ENCODE results near the gene SYNRG.

SYNRG gene

GRCh38 chr17:37576281-37576680, 32.9 kb downstream of the SYNRG start:
- Histone ChIP-seq H2AFZ (ENCODE audit: low read depth, low read length) (no peak overlapping the region), H3K9me3 (ENCODE audit: low read length) (peaks cover 2% of the 10 kb centered on the region), H3K4me1 (ENCODE audit: insufficient read depth, low read length) (no peaks in the 10 kb centered on the region), H3K27me3 (ENCODE audit: insufficient read depth, low read length) (no peaks in the 10 kb centered on the region), H3K4me3 (ENCODE audit: low read length) (no peak overlapping the region), H3K36me3 (ENCODE audit: insufficient read depth, low read length) (peaks cover 65% of the 10 kb centered on the region)

DNA sequence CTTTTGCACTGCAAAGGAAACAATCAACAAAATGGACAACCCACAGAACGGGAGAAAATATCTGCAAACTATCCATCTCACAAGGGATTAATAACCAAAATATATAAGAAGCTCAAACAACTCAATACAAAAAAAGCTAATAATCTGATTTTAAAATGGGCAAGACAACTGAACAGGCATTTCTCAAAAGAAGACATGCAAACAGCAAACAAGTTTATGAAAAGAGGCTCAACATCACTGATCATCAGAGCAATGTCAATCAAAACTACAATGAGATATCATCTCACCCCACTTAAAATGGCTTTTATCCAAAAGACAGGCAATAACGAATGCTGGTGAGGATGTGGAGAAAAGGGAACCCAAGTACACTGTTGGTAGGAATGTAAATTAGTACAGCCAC, 34.8 kb downstream of the SYNRG start:
- no peak overlapping the region for H3K4me3 ChIP-seq (ENCODE audit: low read length)
- H3K36me3 ChIP-seq (ENCODE audit: insufficient read depth, low read length) = peaks cover 75% of the 10 kb centered on the region
- no peaks in the 10 kb centered on the region for H3K27me3 ChIP-seq (ENCODE audit: insufficient read depth, low read length)
- H2AFZ ChIP-seq (ENCODE audit: low read depth, low read length) = no peak overlapping the region
- peaks cover 2% of the 10 kb centered on the region for H3K9me3 ChIP-seq (ENCODE audit: low read length)
- no peaks in the 10 kb centered on the region for H3K4me1 ChIP-seq (ENCODE audit: insufficient read depth, low read length)

GRCh38 chr17:37571674-37572073, 37.5 kb downstream of the SYNRG start:
- H3K36me3 ChIP-seq (ENCODE audit: insufficient read depth, low read length) = peaks cover 82% of the 10 kb centered on the region

GRCh38 chr17:37570527-37571093, 38.6 kb downstream of the SYNRG start:
- Histone ChIP-seq H3K9me3 (ENCODE audit: low read length) (peaks cover 6% of the 10 kb centered on the region), H3K4me3 (ENCODE audit: low read length) (no peak overlapping the region), H3K27me3 (ENCODE audit: insufficient read depth, low read length) (no peaks in the 10 kb centered on the region), H3K4me1 (ENCODE audit: insufficient read depth, low read length) (no peaks in the 10 kb centered on the region), H2AFZ (ENCODE audit: low read depth, low read length) (no peak overlapping the region), H3K36me3 (ENCODE audit: insufficient read depth, low read length) (peaks cover 76% of the 10 kb centered on the region)

More at GRCh38 chr17:37571674-37572073, 37.5 kb downstream of the SYNRG start:
- H2AFZ ChIP-seq (ENCODE audit: low read depth, low read length) = no peak overlapping the region
- H3K9me3 ChIP-seq (ENCODE audit: low read length) = peaks cover 6% of the 10 kb centered on the region
- no peaks in the 10 kb centered on the region for H3K27me3 ChIP-seq (ENCODE audit: insufficient read depth, low read length)
- no peak overlapping the region for H3K4me3 ChIP-seq (ENCODE audit: low read length)
- H3K4me1 ChIP-seq (ENCODE audit: insufficient read depth, low read length) = no peaks in the 10 kb centered on the region

DNA sequence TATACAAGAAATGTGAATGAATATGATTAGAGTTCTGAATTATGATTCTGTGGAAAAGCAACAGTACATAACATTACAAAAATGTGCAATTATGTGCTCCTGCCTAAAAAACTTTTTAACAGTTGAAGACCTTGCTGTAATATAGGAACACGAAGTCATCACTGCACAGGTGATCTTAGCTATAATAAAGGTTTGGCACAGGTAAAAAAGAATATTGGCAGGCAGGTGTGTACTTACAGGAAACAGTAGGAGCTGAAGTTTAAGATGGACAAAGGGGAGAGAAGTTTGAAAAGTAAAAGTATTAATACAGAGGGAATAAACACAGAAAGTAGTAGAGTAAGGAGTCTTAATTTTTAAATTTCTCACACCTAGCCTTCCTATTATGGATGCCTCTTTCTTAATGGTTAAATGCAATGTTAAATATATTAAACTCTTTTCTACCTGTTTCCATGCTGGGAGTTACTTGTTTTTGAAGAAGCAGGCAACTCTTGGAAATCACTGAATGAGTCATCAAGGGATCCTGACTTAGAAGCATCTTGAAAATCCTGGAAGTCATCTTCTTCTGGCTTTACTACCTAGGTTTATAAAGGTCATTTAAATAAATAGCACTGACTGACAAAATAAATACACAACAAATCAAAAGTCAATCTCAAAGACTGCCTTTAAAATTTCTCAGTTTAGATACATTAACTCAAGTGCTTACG, 40.7 kb downstream of the SYNRG start:
- Histone ChIP-seq H3K4me3 (ENCODE audit: low read length) (no peak overlapping the region), H3K36me3 (ENCODE audit: insufficient read depth, low read length) (peaks cover 74% of the 10 kb centered on the region), H3K27me3 (ENCODE audit: insufficient read depth, low read length) (no peaks in the 10 kb centered on the region), H3K9me3 (ENCODE audit: low read length) (peaks cover 3% of the 10 kb centered on the region), H2AFZ (ENCODE audit: low read depth, low read length) (no peak overlapping the region), H3K4me1 (ENCODE audit: insufficient read depth, low read length) (no peaks in the 10 kb centered on the region)

- Histone ChIP-seq H3K4me3 (ENCODE audit: low read length) (no peak overlapping the region), H3K9me3 (ENCODE audit: low read length) (peaks cover 3% of the 10 kb centered on the region), H2AFZ (ENCODE audit: low read depth, low read length) (no peak overlapping the region), H3K4me1 (ENCODE audit: insufficient read depth, low read length) (peaks cover 3% of the 10 kb centered on the region), H3K27me3 (ENCODE audit: insufficient read depth, low read length) (no peaks in the 10 kb centered on the region), H3K36me3 (ENCODE audit: insufficient read depth, low read length) (peaks cover 68% of the 10 kb centered on the region)
Observed at GRCh38 chr17:37567538-37567937, 41.7 kb downstream of the SYNRG start.

- H3K36me3 ChIP-seq (ENCODE audit: insufficient read depth, low read length) = peaks cover 68% of the 10 kb centered on the region
- H3K4me3 ChIP-seq (ENCODE audit: low read length) = no peak overlapping the region
- no peaks in the 10 kb centered on the region for H3K27me3 ChIP-seq (ENCODE audit: insufficient read depth, low read length)
- peaks cover 7% of the 10 kb centered on the region for H3K4me1 ChIP-seq (ENCODE audit: insufficient read depth, low read length)
- peaks cover 3% of the 10 kb centered on the region for H3K9me3 ChIP-seq (ENCODE audit: low read length)
- H2AFZ ChIP-seq (ENCODE audit: low read depth, low read length) = no peak overlapping the region
Observed at GRCh38 chr17:37567137-37567536, 42.1 kb downstream of the SYNRG start.

DNA sequence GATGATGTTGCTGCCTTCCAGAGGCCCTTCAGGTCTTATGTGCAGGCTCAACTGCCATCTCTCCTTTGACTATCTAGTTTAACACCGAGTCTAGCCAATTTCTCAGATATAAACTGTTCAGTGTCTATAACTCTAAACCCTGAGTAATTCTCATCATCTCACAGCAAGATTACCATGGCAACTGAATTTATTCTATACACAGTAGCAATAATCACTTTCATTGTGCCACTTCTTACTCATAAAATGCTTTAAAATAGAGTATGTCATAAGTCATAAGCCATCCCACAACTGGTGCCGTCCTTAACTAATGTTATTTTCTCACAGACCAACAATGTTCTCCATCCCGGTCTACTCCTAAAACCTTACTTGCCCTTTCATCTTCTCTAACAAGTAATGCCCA, 45.0 kb downstream of the SYNRG start:
- peaks cover 64% of the 10 kb centered on the region for H3K36me3 ChIP-seq (ENCODE audit: insufficient read depth, low read length)
- peaks cover 10% of the 10 kb centered on the region for H3K4me1 ChIP-seq (ENCODE audit: insufficient read depth, low read length)
- no peaks in the 10 kb centered on the region for H3K27me3 ChIP-seq (ENCODE audit: insufficient read depth, low read length)
- no peak overlapping the region for H3K4me3 ChIP-seq (ENCODE audit: low read length)
- H2AFZ ChIP-seq (ENCODE audit: low read depth, low read length) = no peak overlapping the region
- peaks cover 3% of the 10 kb centered on the region for H3K9me3 ChIP-seq (ENCODE audit: low read length)

GRCh38 chr17:37562016-37562745, 47.0 kb downstream of the SYNRG start:
- no peak overlapping the region for H2AFZ ChIP-seq (ENCODE audit: low read depth, low read length)
- H3K9me3 ChIP-seq (ENCODE audit: low read length) = peaks cover 3% of the 10 kb centered on the region
- no peaks in the 10 kb centered on the region for H3K27me3 ChIP-seq (ENCODE audit: insufficient read depth, low read length)
- H3K4me1 ChIP-seq (ENCODE audit: insufficient read depth, low read length) = peaks cover 10% of the 10 kb centered on the region
- H3K36me3 ChIP-seq (ENCODE audit: insufficient read depth, low read length) = peaks cover 66% of the 10 kb centered on the region
- H3K4me3 ChIP-seq (ENCODE audit: low read length) = no peak overlapping the region

DNA sequence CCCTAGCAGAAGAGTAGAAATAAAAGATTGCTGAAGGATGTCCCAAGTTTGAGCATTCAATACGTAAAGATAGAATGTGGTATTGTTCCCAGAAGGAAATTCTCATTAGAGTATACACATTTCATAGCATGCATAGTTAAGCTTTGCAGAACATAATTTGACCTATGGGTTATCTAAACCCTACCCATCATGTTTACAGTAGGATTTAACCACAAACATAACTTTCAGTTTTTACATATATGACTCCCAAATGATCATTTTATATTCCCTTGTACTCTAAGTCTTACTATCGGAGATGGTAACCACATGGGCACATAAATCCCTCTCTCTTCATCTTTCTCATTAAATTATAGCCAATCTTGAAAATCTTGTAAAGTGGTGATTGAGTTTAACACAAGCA, 50.9 kb downstream of the SYNRG start:
- no peaks in the 10 kb centered on the region for H3K27me3 ChIP-seq (ENCODE audit: insufficient read depth, low read length)
- no peaks in the 10 kb centered on the region for H3K9me3 ChIP-seq (ENCODE audit: low read length)
- peaks cover 10% of the 10 kb centered on the region for H3K4me1 ChIP-seq (ENCODE audit: insufficient read depth, low read length)
- H3K36me3 ChIP-seq (ENCODE audit: insufficient read depth, low read length) = peaks cover 56% of the 10 kb centered on the region
- H3K4me3 ChIP-seq (ENCODE audit: low read length) = no peak overlapping the region
- no peak overlapping the region for H2AFZ ChIP-seq (ENCODE audit: low read depth, low read length)

- H3K4me3 ChIP-seq (ENCODE audit: low read length) = no peak overlapping the region
- H3K9me3 ChIP-seq (ENCODE audit: low read length) = no peaks in the 10 kb centered on the region
- peaks cover 64% of the 10 kb centered on the region for H3K36me3 ChIP-seq (ENCODE audit: insufficient read depth, low read length)
- no peaks in the 10 kb centered on the region for H3K27me3 ChIP-seq (ENCODE audit: insufficient read depth, low read length)
- peaks cover 7% of the 10 kb centered on the region for H3K4me1 ChIP-seq (ENCODE audit: insufficient read depth, low read length)
- no peak overlapping the region for H2AFZ ChIP-seq (ENCODE audit: low read depth, low read length)
Observed at GRCh38 chr17:37557482-37557881, 51.7 kb downstream of the SYNRG start.

GRCh38 chr17:37555386-37555785, 53.8 kb downstream of the SYNRG start:
- Histone ChIP-seq H2AFZ (ENCODE audit: low read depth, low read length) (no peak overlapping the region), H3K4me1 (ENCODE audit: insufficient read depth, low read length) (no peaks in the 10 kb centered on the region), H3K27me3 (ENCODE audit: insufficient read depth, low read length) (no peaks in the 10 kb centered on the region), H3K9me3 (ENCODE audit: low read length) (no peaks in the 10 kb centered on the region), H3K36me3 (ENCODE audit: insufficient read depth, low read length) (peaks cover 55% of the 10 kb centered on the region), H3K4me3 (ENCODE audit: low read length) (no peak overlapping the region)

- no peak overlapping the region for H2AFZ ChIP-seq (ENCODE audit: low read depth, low read length)
- no peaks in the 10 kb centered on the region for H3K9me3 ChIP-seq (ENCODE audit: low read length)
- H3K4me1 ChIP-seq (ENCODE audit: insufficient read depth, low read length) = no peaks in the 10 kb centered on the region
- H3K27me3 ChIP-seq (ENCODE audit: insufficient read depth, low read length) = no peaks in the 10 kb centered on the region
- no peak overlapping the region for H3K4me3 ChIP-seq (ENCODE audit: low read length)
- H3K36me3 ChIP-seq (ENCODE audit: insufficient read depth, low read length) = peaks cover 43% of the 10 kb centered on the region
Observed at GRCh38 chr17:37553401-37553966, 55.7 kb downstream of the SYNRG start.
